NCI-H2029 treated with DMSO at 0.1 percent for 48 hours (cell line): ENCODE measurements around the gene RILPL1.
"Not testable (repeated sequence)": the region's sequence is repeated elsewhere in the genome, so short reads cannot be mapped to it uniquely, and the experiment has no call there.

Source experiments
- DNase-seq: peaks from one replicate; lab custom pipeline; 2025; lab: John Stamatoyannopoulos, UW

The RILPL1 gene

DNA sequence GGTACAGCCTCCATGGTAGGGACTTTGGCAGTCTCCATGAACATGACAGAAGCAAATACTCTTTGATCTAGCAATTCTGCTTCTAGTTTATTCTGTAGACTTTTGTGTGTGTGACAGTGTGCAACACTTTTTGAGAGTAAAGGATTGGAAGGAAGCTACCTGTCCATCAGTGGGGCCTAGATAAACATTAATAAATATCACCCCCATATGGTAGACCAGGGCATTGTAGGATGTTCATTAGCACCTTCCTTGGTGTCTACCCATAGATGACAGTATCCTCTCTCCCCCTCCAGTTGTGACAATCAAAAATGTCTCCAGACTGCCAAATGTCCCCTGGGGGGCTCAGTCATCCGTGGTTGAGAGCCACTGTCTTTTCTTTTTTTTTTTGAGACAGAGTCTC lies 64.7 kb downstream of the RILPL1 start:
- DNase-seq, result no peak

- DNase-seq, result no peak
Observed at GRCh38 chr12:123465084-123465483, 68.4 kb downstream of the RILPL1 start.

- not testable (repeated sequence) for DNase-seq
Observed at GRCh38 chr12:123463174-123463573, 70.3 kb downstream of the RILPL1 start.

GRCh38 chr12:123457980-123458779 lies 75.3 kb downstream of the RILPL1 start, which contains the start of gene SNRNP35:
TSS of gene SNRNP35 (plus strand) at chr12:123458139. CDS start at chr12:123465541, 7,402 bp downstream.
- DNase-seq, result peak; percentile 69

GRCh38 chr12:123453165-123453564 lies 80.4 kb downstream of the RILPL1 start:
- no peak for DNase-seq

GRCh38 chr12:123452276-123452550 lies 81.3 kb downstream of the RILPL1 start:
- DNase-seq, result not testable (repeated sequence)

DNA sequence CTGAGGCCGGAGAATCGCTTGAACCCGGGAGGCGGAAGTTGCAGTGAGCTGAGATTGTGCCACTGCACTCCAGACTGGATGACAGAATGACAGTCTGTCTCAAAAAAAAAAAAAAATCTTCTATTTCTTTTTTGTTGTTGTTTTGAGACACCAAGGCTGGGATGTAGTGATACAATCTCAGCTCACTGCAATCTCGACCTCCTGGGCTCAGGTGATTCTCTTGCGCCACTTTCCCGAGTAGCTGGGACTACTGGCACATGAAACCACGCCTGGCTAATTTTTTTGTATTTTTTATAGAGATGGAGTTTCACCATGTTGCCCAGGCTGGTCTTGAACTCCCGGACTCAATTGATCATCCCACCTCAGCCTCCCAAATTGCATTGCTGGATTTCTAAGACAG lies 82.9 kb downstream of the RILPL1 start:
- no peak for DNase-seq

GRCh38 chr12:123449856-123450255 lies 83.7 kb downstream of the RILPL1 start:
- no peak for DNase-seq

DNA sequence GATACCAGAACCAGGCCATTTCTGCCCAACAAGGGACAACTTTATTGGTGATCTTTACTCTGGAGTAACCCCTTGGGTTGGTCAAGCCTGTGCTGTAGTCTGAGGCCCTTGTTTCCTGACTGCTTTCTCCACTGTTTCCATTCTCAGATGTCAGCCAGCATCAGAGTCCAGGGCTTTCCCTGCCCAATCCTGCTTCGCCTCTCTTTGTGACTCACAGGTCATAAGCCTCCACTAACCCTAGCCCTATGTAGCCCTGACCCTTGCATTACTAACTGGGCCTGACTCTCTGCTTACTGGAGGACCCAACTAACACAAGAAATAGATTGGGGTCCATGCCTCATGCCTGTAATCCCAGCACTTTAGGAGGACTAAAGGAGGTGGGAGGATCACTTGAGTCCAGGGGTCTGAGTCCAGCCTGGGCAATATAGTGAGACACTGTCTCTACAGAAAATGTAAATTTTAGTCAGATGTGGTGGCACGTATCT lies 84.2 kb downstream of the RILPL1 start:
- no peak for DNase-seq

DNA sequence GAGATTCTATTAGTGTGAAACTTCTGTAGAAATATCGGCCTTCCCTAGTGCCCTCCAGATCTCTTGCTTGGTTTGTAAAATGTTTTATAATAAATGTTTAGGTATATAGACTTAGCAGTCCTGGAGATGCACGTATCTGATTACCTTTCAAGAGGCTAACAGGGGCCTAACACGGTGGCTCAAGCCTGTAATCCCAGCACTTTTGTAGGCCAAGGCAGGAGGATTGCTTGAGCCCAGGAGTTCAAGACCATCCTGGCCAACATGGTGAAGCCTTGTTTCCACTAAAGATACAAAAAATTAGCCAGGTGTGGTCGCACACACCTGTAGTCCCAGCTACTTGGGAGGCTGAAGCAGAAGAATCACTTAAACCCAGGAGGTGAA lies 87.2 kb downstream of the RILPL1 start:
- DNase-seq, result no peak

DNA sequence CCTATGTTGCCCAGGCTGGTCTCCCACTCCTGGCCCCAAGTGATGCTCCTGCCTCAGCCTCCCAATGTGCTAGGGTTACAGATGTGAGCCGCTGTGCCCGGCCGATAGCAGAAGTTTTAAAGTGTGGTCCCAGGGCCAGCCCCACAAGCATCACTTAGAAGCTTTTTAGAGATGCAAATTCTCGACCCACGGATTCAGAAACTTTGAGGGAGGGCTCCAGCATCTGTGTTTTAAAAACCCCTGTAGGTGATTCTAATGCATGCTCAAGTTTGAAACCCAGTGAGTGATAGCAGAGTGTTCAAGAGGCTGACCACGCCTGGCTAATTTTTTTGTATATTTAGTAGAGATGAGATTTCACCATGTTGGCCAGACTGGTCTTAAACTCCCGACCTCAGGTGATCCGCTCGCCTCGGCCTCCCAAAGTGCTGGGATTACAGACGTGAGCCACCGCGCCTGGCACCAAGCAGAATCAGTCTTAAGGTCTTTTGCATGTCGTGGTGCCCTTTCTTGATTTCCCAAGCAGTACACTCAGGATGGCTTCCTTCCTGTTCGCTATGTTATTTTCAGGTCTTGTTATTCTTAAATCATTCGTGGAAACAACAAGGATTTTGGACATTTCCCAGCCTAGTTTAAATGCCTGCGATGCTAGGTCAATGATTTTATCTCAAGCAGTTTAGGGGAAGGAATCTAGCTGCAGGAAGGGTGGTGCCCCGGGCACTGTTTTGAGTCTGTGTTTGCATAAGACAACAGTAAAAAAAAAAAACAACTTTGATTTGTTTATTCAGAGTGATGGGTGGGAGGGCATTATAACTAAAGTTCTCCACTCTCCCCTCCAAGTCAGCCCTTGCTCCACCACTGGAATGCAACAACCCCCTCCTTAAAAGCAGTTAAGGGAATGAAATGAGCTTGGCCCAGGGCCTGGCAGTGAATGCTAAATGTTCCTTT lies 87.9 kb downstream of the RILPL1 start:
- no peak for DNase-seq

DNA sequence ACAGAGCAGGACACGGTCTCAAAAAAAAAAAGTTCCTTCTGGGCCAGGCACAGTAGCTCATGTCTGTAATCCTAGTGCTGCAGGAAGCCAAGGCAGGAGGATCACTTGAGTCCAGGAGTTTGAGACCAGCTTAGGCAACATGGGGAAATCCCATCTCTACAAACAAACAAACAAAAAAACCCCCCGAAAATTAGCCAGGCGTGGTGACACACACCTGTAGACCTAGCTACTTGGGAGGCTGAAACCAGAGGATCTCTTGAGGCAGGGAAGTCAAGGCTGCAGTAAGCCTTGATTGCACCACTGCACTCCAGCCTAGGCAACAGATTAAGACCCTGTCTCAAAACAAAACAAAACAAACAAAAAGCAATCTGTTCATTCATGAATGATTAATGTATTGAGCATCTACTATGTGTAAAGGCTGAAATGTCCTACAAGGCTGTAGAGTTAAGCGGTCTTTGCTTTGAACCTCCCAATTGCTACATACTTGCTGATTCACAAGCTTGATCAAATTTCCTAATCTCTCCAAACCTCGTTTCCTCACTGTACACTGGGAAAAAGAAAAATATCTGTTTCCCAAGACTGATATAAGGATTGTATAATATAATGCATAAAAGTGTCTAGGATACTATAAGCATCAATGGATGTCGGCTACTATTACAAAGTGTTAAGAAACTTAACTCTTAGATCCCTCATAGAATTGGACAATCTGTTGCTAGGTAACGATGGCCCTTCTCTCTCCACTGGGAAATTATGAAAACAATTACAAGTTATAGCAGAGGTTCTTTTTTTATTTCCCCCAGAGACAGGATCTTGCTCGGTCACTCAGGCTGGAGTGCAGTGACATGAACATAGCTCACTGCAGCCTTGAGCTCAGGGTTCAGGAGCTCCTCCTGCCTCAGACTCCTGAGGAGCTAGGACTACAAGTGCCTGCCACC lies 89.2 kb downstream of the RILPL1 start:
- DNase-seq, result no peak

GRCh38 chr12:123442774-123443173 lies 90.7 kb downstream of the RILPL1 start:
- no peak for DNase-seq

DNA sequence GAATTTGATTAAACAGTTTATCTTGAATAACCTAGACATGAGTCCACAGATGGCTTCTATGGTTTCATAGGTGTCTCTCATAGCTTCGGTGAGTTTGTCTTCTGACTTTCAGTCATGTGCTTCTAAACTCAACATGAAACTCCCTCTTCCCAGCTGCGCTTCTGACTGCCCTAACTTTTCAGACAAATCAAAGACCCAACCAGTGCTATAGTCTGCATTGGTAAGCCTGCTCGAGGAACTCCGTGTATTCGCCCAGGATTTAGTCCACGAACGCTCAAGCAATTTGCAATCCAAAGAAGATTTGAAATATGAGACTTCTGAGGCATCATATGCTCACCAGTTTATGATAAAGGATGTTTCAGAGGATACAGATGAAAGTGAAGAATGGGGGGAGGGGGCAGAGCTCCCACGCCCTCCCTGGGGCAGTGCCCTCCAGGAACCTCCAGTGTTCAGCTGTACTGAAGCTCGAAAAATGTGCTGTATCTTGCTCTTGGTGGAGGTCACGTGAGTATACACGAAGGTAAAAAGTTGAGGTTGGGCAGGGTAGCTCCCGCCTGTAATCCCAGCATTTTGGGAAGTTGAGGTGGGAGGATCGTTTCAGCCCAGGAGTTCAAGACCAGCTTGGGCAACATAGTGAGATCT lies 91.9 kb downstream of the RILPL1 start:
- no peak for DNase-seq

GRCh38 chr12:123436017-123436964 lies 97.2 kb downstream of the RILPL1 start, which contains the start of gene RILPL2:
TSS of gene RILPL2 (minus strand) at chr12:123436684. CDS start at chr12:123436420, 264 bp downstream.
- DNase-seq, result no peak

- no peak for DNase-seq
Observed at GRCh38 chr12:123435636-123436016, 97.9 kb downstream of the RILPL1 start.

DNA sequence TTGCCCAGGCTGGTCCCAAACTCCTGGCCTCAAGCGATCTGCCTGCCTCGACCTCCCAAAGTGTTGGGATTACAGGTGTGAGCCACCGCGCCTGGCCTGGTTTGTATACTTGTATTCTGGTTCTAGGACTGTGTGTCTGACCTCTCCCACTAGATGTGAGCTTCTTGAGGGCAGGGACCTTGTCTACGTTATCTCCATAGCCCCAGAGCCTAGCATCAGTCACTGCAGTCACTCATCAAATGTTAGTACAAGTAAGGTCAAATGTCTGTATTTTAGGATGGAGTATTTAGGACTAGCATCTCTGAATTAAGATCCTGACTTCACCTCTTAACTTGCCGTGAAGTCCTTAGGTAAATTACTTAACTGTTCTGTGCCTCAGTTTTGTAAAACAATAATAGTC lies 99.9 kb downstream of the RILPL1 start:
- DNase-seq, result no peak

DNA sequence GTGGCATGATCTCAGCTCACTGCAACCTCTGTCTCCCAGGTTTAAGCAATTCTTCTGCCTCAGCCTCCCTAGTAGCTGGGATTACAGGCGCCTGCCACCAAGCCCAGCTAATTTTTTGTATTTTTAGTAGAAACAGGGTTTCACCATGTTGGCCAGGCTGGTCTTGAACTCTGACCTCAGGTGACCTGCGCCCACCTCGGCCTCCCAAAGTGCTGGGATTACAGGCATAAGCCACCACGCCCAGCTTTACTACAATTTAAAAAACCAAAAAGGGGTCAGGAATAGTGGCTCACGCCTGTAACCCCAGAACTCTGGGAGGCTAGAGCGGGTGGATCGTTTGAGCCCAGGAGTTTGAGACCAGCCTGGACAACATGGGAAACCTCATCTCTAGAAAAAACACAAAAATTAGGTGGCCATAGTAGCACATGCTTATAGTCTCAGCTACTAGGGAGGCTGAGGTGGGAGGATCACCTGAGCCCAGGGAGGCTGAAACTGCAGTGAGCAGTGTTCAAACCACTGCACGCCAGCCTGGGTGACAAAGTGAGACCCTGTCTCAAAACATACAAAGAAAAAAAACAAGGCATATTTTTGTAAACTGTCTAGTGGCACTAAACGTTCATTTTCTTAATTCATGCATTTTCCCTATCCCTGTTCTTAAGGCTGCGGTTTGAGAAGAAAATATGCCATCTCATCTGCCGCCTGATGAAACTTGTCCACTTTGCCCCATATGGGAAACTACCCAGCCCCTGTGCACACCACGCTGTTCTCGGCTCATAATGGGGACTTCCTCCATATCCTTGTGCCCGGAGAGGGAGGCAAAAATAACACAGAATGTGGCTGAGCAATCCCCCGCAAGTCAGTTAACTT lies 101.3 kb downstream of the RILPL1 start:
- DNase-seq, result not testable (repeated sequence)

DNA sequence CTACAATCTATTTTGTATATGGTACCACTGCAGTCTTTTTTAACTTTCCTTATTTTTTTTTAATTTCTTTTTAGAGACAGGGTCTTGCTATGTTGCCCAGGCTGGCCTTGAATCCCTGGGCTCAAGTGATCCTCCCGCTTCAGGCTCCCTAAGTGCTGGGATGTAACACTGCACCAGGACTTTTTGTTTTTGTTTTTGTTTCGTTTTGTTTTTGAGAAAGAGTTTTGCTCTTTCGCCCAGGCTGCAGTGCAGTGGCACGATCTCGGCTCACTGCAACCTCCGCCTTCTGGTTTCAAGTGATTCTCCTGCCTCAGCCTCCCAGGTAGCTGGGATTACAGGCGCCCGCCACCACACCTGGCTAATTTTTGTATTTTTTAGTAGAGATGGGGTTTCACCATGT lies 104.4 kb downstream of the RILPL1 start:
- DNase-seq, result not testable (repeated sequence)
